GM23338 (cell line): ENCODE results near the gene ROR1. TPM values are rescaled to one million over a fixed set of nuclear protein-coding genes. Genes with fewer than 3 reads are reported as not detected.

Source experiments
- ATAC-seq: fragments of 200-7000 bp; cut with Tn5 transposase; 3 replicates; pipeline ENCODE4 v1.9.1; 2020
- DNase-seq: peaks from one replicate; pipeline ENCODE4 v3.0.0-alpha.2; 2015; ENCODE audit warnings: low spot score
- H2AFZ ChIP-seq: fragments of 200-600 bp; sonication (generic); 2 replicates; pipeline ENCODE4 v1.8.0; 2016; ENCODE audit warnings: antibody characterized with exemption, mild to moderate bottlenecking, moderate library complexity
- H3F3A ChIP-seq: fragments of 200-600 bp; sonication (generic); replicated peaks from 2 replicates; pipeline ENCODE4 v1.8.0; 2017; ENCODE audit warnings: antibody characterized with exemption, mixed run types, low read depth
- H3K27ac ChIP-seq: fragments of 200-600 bp; sonication (generic); 2 replicates; pipeline ENCODE4 v1.6.1; 2016; ENCODE audit warnings: low read depth
- H3K27me3 ChIP-seq: fragments of 200-600 bp; sonication (generic); 2 replicates; pipeline ENCODE4 v1.8.0; 2016; ENCODE audit warnings: mild to moderate bottlenecking, mixed run types, moderate library complexity; ENCODE audit not compliant: insufficient read depth
- H3K36me3 ChIP-seq: fragments of 200-600 bp; sonication (generic); 2 replicates; pipeline ENCODE4 v1.8.0; 2016; ENCODE audit warnings: mild to moderate bottlenecking; ENCODE audit not compliant: insufficient read depth
- H3K4me1 ChIP-seq: fragments of 200-600 bp; sonication (generic); 2 replicates; pipeline ENCODE4 v1.8.0; 2016; ENCODE audit warnings: mild to moderate bottlenecking, moderate library complexity; ENCODE audit not compliant: insufficient read depth
- H3K4me2 ChIP-seq: fragments of 200-600 bp; sonication (generic); 2 replicates; pipeline ENCODE4 v1.7.1; 2017; ENCODE audit warnings: mixed run types
- H3K4me3 ChIP-seq: fragments of 200-600 bp; sonication (generic); 2 replicates; pipeline ENCODE4 v1.6.1; 2016; ENCODE audit warnings: mixed run types
- H3K79me2 ChIP-seq: fragments of 200-600 bp; sonication (generic); replicated peaks from 2 replicates; pipeline ENCODE4 v1.8.0; 2017; ENCODE audit warnings: mild to moderate bottlenecking; ENCODE audit not compliant: insufficient read depth
- H3K9me2 ChIP-seq: fragments of 200-600 bp; sonication (generic); 2 replicates; pipeline ENCODE4 v1.8.0; 2017; ENCODE audit not compliant: insufficient read depth
- H4K20me1 ChIP-seq: fragments of 200-600 bp; sonication (generic); replicated peaks from 2 replicates; pipeline ENCODE4 v1.8.0; 2017; ENCODE audit warnings: mild to moderate bottlenecking; ENCODE audit not compliant: insufficient read depth
- H3K27ac Mint-ChIP-seq: 2 replicates; pipeline ENCODE4 v1.8.0; 2020; ENCODE audit warnings: inconsistent platforms, mild to moderate bottlenecking, moderate library complexity, mixed read lengths
- H3K27me3 Mint-ChIP-seq: 3 replicates; pipeline ENCODE4 v1.8.0; 2022; ENCODE audit warnings: low read depth, mild to moderate bottlenecking, moderate library complexity, mixed read lengths, inconsistent platforms; ENCODE audit not compliant: insufficient read depth, poor library complexity
- H3K36me3 Mint-ChIP-seq: 3 replicates; pipeline ENCODE4 v1.8.0; 2021; ENCODE audit warnings: low read depth, mild to moderate bottlenecking, inconsistent platforms, moderate library complexity, mixed read lengths
- H3K4me1 Mint-ChIP-seq: 3 replicates; pipeline ENCODE4 v1.8.0; 2020; ENCODE audit warnings: mild to moderate bottlenecking, inconsistent platforms, mixed read lengths
- H3K4me3 Mint-ChIP-seq: 3 replicates; pipeline ENCODE4 v1.8.0; 2021; ENCODE audit warnings: moderate library complexity, mild to moderate bottlenecking, inconsistent platforms, mixed read lengths
- H3K9me3 Mint-ChIP-seq: 3 replicates; pipeline ENCODE4 v1.8.0; 2020; ENCODE audit warnings: moderate library complexity, mild to moderate bottlenecking, inconsistent platforms, mixed read lengths
- CREB1 ChIP-seq: fragments of 250-450 bp; sonication (Bioruptor Pico); IDR thresholded peaks from 2 replicates; pipeline ENCODE4 v1.5.0; 2020; ENCODE audit warnings: low read depth, mild to moderate bottlenecking, moderate library complexity
- ETS1 ChIP-seq: IDR thresholded peaks from 2 replicates; pipeline ENCODE4 v1.6.1; 2016; ENCODE audit warnings: antibody characterized with exemption
- EZH2 ChIP-seq: fragments of 200-600 bp; sonication (generic); IDR thresholded peaks from one replicate; pipeline ENCODE4 v1.8.0; 2017; ENCODE audit warnings: antibody characterized with exemption, mild to moderate bottlenecking, low read depth; ENCODE audit not compliant: unreplicated experiment
- EZH2phosphoT487 ChIP-seq: fragments of 200-600 bp; sonication (generic); IDR thresholded peaks from one replicate; pipeline ENCODE4 v1.8.1; 2018; ENCODE audit warnings: antibody characterized with exemption; ENCODE audit not compliant: unreplicated experiment
- JUNB ChIP-seq: IDR thresholded peaks from one replicate; pipeline ENCODE4 v1.6.1; 2016; ENCODE audit warnings: antibody characterized with exemption; ENCODE audit not compliant: unreplicated experiment
- NANOG ChIP-seq: IDR thresholded peaks from 2 replicates; pipeline ENCODE4 v1.6.1; 2016; ENCODE audit warnings: antibody characterized with exemption, borderline replicate concordance
- POLR2AphosphoS5 ChIP-seq: IDR thresholded peaks from 2 replicates; pipeline ENCODE4 v1.6.1; 2016; ENCODE audit warnings: antibody characterized with exemption, low read depth
- REST ChIP-seq: IDR thresholded peaks from one replicate; pipeline ENCODE4 v1.6.1; 2018; ENCODE audit warnings: antibody characterized with exemption; ENCODE audit not compliant: unreplicated experiment
- STAT1 ChIP-seq: IDR thresholded peaks from one replicate; pipeline ENCODE4 v1.6.1; 2016; ENCODE audit warnings: antibody characterized with exemption; ENCODE audit not compliant: unreplicated experiment
- ZNF114 ChIP-seq: fragments of 250-450 bp; sonication (Bioruptor Pico); IDR thresholded peaks from 2 replicates; pipeline ENCODE4 v1.5.0; 2020; ENCODE audit warnings: mild to moderate bottlenecking, moderate library complexity
- ZNF331 ChIP-seq: fragments of 250-450 bp; sonication (Bioruptor Pico); IDR thresholded peaks from 2 replicates; pipeline ENCODE4 v1.5.0; 2020; ENCODE audit warnings: low read depth, mild to moderate bottlenecking, moderate library complexity
- polyA plus RNA-seq: library from polyadenylated mRNA; unstranded; fragments of >200 nt; fragmentation: Nextera tagmentation; extraction: Ambion mirVana; gene quantifications from 2 replicates; pipeline ENCODE4 v1.2.1, GENCODE V29; 2016
- total RNA-seq: library from RNA; depleted of rRNA; stranded (reverse); fragments of >200 nt; shearing (Covaris generic); gene quantifications from 2 replicates; pipeline ENCODE4 v1.2.3, GENCODE V29; 2014
- TF ChIP-seq, protein P1 (sequence below), 2 experiments: fragments of 200-600 bp in 1 of 2; sonication (generic) in 1 of 2; conservative IDR thresholded peaks; 2 replicates each; pipeline versions ENCODE4 v1.5.1 to v1.6.1; 2016 to 2017; ENCODE audit warnings: antibody characterized with exemption in 2 of 2, low read depth in 2 of 2, mild to moderate bottlenecking in 2 of 2, moderate library complexity in 1 of 2

Gene ROR1
- total and polyA plus RNA-seq, 2 experiments from 2014 or later, result 59.7 to 96.0 TPM

- peaks cover 99% of the 10 kb centered on the region for H3K79me2 ChIP-seq
- H3K4me2 ChIP-seq, result peak overlapping the region; percentile 19; the same call in 1 of the 2 replicates
- peaks cover 65% of the 10 kb centered on the region for H4K20me1 ChIP-seq
- H2AFZ ChIP-seq, result no peak overlapping the region
- ATAC-seq (peak; percentile 19; the same call in 2 of the 3 replicates), DNase-seq (peak; percentile 41)
- Mint-ChIP-seq H3K4me3 (no peak overlapping the region), H3K9me3 (no peaks in the 10 kb centered on the region), H3K4me1 (peaks cover 83% of the 10 kb centered on the region), H3K27ac (no peak overlapping the region), H3K27me3 (peaks cover 10% of the 10 kb centered on the region), H3K36me3 (no peaks in the 10 kb centered on the region)
- no peaks in the 10 kb centered on the region for H3K36me3 ChIP-seq
- H3K4me3 ChIP-seq, result no peak overlapping the region
- H3K4me1 ChIP-seq, result peaks cover 71% of the 10 kb centered on the region
- H3F3A ChIP-seq, result no peaks in the 10 kb centered on the region
- no peaks in the 10 kb centered on the region for H3K9me2 ChIP-seq
- no peaks in the 10 kb centered on the region for H3K27me3 ChIP-seq
- TF ChIP-seq, protein P1, sequence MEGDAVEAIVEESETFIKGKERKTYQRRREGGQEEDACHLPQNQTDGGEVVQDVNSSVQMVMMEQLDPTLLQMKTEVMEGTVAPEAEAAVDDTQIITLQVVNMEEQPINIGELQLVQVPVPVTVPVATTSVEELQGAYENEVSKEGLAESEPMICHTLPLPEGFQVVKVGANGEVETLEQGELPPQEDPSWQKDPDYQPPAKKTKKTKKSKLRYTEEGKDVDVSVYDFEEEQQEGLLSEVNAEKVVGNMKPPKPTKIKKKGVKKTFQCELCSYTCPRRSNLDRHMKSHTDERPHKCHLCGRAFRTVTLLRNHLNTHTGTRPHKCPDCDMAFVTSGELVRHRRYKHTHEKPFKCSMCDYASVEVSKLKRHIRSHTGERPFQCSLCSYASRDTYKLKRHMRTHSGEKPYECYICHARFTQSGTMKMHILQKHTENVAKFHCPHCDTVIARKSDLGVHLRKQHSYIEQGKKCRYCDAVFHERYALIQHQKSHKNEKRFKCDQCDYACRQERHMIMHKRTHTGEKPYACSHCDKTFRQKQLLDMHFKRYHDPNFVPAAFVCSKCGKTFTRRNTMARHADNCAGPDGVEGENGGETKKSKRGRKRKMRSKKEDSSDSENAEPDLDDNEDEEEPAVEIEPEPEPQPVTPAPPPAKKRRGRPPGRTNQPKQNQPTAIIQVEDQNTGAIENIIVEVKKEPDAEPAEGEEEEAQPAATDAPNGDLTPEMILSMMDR (conservative IDR thresholded peaks at IDR 0.05; ENCODE audit: low read depth in 2 of 2), result no peak
- TF ChIP-seq ZNF114 (CRISPR knock-in tag), result no peak
- no peak for TF ChIP-seq CREB1 (CRISPR knock-in tag)
- no peak overlapping the region; the same call in 1 of the 2 replicates for H3K27ac ChIP-seq
These were observed 74.9 kb downstream of the ROR1 start for GRCh38 chr1:63848733-63849132.

DNA sequence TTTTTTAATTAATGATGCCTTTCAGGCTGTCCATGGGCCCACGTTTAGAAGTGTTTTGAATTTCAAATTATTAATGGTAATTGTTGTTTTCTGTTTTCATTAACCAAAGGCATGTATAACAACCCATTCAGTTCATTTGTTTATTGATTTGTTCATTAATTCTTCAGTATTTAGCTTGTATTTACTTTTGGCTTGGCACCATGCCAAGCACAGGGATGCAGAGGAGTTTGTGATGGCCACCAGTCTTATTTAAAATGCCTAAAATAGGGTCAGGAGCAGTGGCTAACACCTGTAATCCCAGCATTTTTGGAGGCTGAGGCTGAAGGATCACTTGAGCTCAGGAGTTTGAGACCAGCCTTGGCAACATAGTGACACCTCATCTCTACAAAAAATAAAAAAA, 75.3 kb downstream of the ROR1 start:
- no peak overlapping the region for H3K4me3 Mint-ChIP-seq
- no peaks in the 10 kb centered on the region for H3K36me3 ChIP-seq
- no peak overlapping the region for H2AFZ ChIP-seq
- peaks cover 82% of the 10 kb centered on the region for H3K4me1 Mint-ChIP-seq
- DNase-seq, result no peak
- no peak overlapping the region for H3K4me3 ChIP-seq
- no peaks in the 10 kb centered on the region for H3K36me3 Mint-ChIP-seq
- H4K20me1 ChIP-seq, result peaks cover 63% of the 10 kb centered on the region
- peaks cover 99% of the 10 kb centered on the region for H3K79me2 ChIP-seq
- peaks cover 9% of the 10 kb centered on the region for H3K27me3 Mint-ChIP-seq
- H3K4me1 ChIP-seq, result peaks cover 68% of the 10 kb centered on the region
- ATAC-seq, result no peak
- H3K27ac ChIP-seq, result no peak overlapping the region
- H3F3A ChIP-seq, result no peaks in the 10 kb centered on the region
- no peaks in the 10 kb centered on the region for H3K9me3 Mint-ChIP-seq
- no peak overlapping the region for H3K27ac Mint-ChIP-seq
- no peak overlapping the region for H3K4me2 ChIP-seq
- no peaks in the 10 kb centered on the region for H3K27me3 ChIP-seq
- H3K9me2 ChIP-seq, result no peaks in the 10 kb centered on the region
- no peak for TF ChIP-seq EZH2
- TF ChIP-seq ZNF114 (CRISPR knock-in tag), result no peak
- no peak for TF ChIP-seq EZH2phosphoT487
- no peak for TF ChIP-seq CREB1 (CRISPR knock-in tag)
- no peak for TF ChIP-seq ETS1
- TF ChIP-seq, protein P1 (conservative IDR thresholded peaks at IDR 0.05; ENCODE audit: low read depth in 2 of 2), result no peak
- no peak for TF ChIP-seq JUNB
- TF ChIP-seq ZNF331 (CRISPR knock-in tag), result no peak
- TF ChIP-seq REST, result no peak
- no peak for TF ChIP-seq NANOG
- no peak for TF ChIP-seq STAT1
- no peak for TF ChIP-seq POLR2AphosphoS5
